IMR-90 (cell line): ENCODE data around the gene IRF2.

Experiments
- BHLHE40 ChIP-seq: fragments of 150-350 bp; IDR thresholded peaks from 2 replicates; pipeline ENCODE4 v1.6.1; 2016; ENCODE audit warnings: mild to moderate bottlenecking, low read depth, low read length
- CEBPB ChIP-seq: IDR thresholded peaks from 2 replicates; pipeline ENCODE4 v1.6.1; 2012; ENCODE audit warnings: low read depth, low read length, improper control_type of control experiment
- CHD1 ChIP-seq: IDR thresholded peaks from 2 replicates; pipeline ENCODE4 v1.6.1; 2012; ENCODE audit warnings: low read depth, low read length, improper control_type of control experiment
- CTCF ChIP-seq: conservative IDR thresholded peaks from 2 replicates; pipeline ENCODE4 v1.5.1; 2012; ENCODE audit warnings: mild to moderate bottlenecking, low read depth, low read length, improper control_type of control experiment
- ELK1 ChIP-seq: fragments of 150-350 bp; IDR thresholded peaks from 2 replicates; pipeline ENCODE4 v1.6.1; 2016; ENCODE audit warnings: low read depth, mild to moderate bottlenecking, low read length, moderate library complexity, borderline replicate concordance
- POLR2A ChIP-seq: IDR thresholded peaks from 2 replicates; pipeline ENCODE4 v1.6.1; 2012; ENCODE audit warnings: mild to moderate bottlenecking, low read depth, low read length
- RAD21 ChIP-seq: IDR thresholded peaks from 2 replicates; pipeline ENCODE4 v1.6.1; 2012; ENCODE audit warnings: low read length, improper control_type of control experiment
- SMC3 ChIP-seq: fragments of 150-350 bp; IDR thresholded peaks from 2 replicates; pipeline ENCODE4 v1.6.1; 2016; ENCODE audit warnings: low read depth, mild to moderate bottlenecking, antibody characterized with exemption, low read length, moderate library complexity
- USF2 ChIP-seq: fragments of 150-350 bp; IDR thresholded peaks from 2 replicates; pipeline ENCODE4 v1.6.1; 2017; ENCODE audit warnings: mild to moderate bottlenecking, antibody characterized with exemption, low read length, low read depth

GRCh38 chr4:184506527-184507121, 32.3 kb upstream of the IRF2 start:
- TF ChIP-seq CTCF (no peak), ELK1 (no peak), CEBPB (no peak), POLR2A (no peak), SMC3 (no peak), BHLHE40 (no peak), RAD21 (no peak), USF2 (no peak), CHD1 (no peak)
